Activated naive CD8-positive, alpha-beta T cell treated with anti-CD3 and anti-CD28 coated beads for 36 hours (primary cell): ENCODE measurements around the gene TTYH2. TPM values are rescaled to one million over a fixed set of nuclear protein-coding genes. Genes with fewer than 3 reads are reported as not detected.

Experiments used
- DNase-seq: peaks from one replicate; pipeline ENCODE4 v3.0.0; 2021
- H3K27ac Mint-ChIP-seq: one replicate; pipeline ENCODE4 v1.8.0; 2022; ENCODE audit warnings: mild to moderate bottlenecking, moderate library complexity, mixed read lengths
- H3K27me3 Mint-ChIP-seq: one replicate; pipeline ENCODE4 v1.8.0; 2022; ENCODE audit warnings: mild to moderate bottlenecking, mixed read lengths
- H3K36me3 Mint-ChIP-seq: one replicate; pipeline ENCODE4 v1.8.0; 2021; ENCODE audit warnings: mild to moderate bottlenecking, mixed read lengths
- H3K4me1 Mint-ChIP-seq: one replicate; pipeline ENCODE4 v1.8.0; 2021; ENCODE audit warnings: mixed read lengths
- H3K4me3 Mint-ChIP-seq: one replicate; pipeline ENCODE4 v1.8.0; 2022; ENCODE audit warnings: mild to moderate bottlenecking, moderate library complexity, mixed read lengths
- H3K9me3 Mint-ChIP-seq: one replicate; pipeline ENCODE4 v1.8.0; 2022; ENCODE audit warnings: mixed read lengths
- total RNA-seq, 2 experiments: library from RNA; stranded (reverse); gene quantifications; one replicate each; pipeline ENCODE4 v1.2.3, GENCODE V29; 2021

TTYH2 gene
- total RNA-seq, 2 experiments from 2014 or later = 5.6 to 6.5 TPM

GRCh38 chr17:74288785-74289184 is 75.4 kb downstream of the TTYH2 start:
- Mint-ChIP-seq H3K4me3 (no peak overlapping the region), H3K9me3 (no peaks in the 10 kb centered on the region), H3K4me1 (peaks cover 13% of the 10 kb centered on the region), H3K27ac (no peak overlapping the region), H3K27me3 (no peaks in the 10 kb centered on the region), H3K36me3 (no peaks in the 10 kb centered on the region)
- peak; percentile 11 for DNase-seq

- Mint-ChIP-seq H3K9me3 (peaks cover under 1% of the 10 kb centered on the region), H3K4me1 (peaks cover 11% of the 10 kb centered on the region), H3K4me3 (no peak overlapping the region), H3K27ac (no peak overlapping the region), H3K27me3 (no peaks in the 10 kb centered on the region), H3K36me3 (no peaks in the 10 kb centered on the region)
- DNase-seq = no peak
These were observed 76.3 kb downstream of the TTYH2 start for GRCh38 chr17:74289688-74290087.

GRCh38 chr17:74290340-74290739 is 77.0 kb downstream of the TTYH2 start:
- peaks cover 2% of the 10 kb centered on the region for H3K9me3 Mint-ChIP-seq
- no peaks in the 10 kb centered on the region for H3K36me3 Mint-ChIP-seq
- no peak overlapping the region for H3K4me3 Mint-ChIP-seq
- no peak for DNase-seq
- peaks cover 6% of the 10 kb centered on the region for H3K4me1 Mint-ChIP-seq
- H3K27me3 Mint-ChIP-seq = no peaks in the 10 kb centered on the region
- no peak overlapping the region for H3K27ac Mint-ChIP-seq

- DNase-seq = no peak
- H3K27ac Mint-ChIP-seq = no peak overlapping the region
- H3K9me3 Mint-ChIP-seq = peaks cover 2% of the 10 kb centered on the region
- no peak overlapping the region for H3K4me3 Mint-ChIP-seq
- H3K36me3 Mint-ChIP-seq = no peaks in the 10 kb centered on the region
- peaks cover 6% of the 10 kb centered on the region for H3K4me1 Mint-ChIP-seq
- H3K27me3 Mint-ChIP-seq = peaks cover under 1% of the 10 kb centered on the region
These were observed 79.1 kb downstream of the TTYH2 start for GRCh38 chr17:74292495-74292894.

- no peak overlapping the region for H3K4me3 Mint-ChIP-seq
- no peak for DNase-seq
- H3K36me3 Mint-ChIP-seq = no peaks in the 10 kb centered on the region
- peaks cover 3% of the 10 kb centered on the region for H3K4me1 Mint-ChIP-seq
- H3K27ac Mint-ChIP-seq = no peak overlapping the region
- peaks cover 10% of the 10 kb centered on the region for H3K27me3 Mint-ChIP-seq
- peaks cover 2% of the 10 kb centered on the region for H3K9me3 Mint-ChIP-seq
These were observed 82.5 kb downstream of the TTYH2 start for GRCh38 chr17:74295625-74296547.

- Mint-ChIP-seq H3K4me1 (peaks cover 3% of the 10 kb centered on the region), H3K9me3 (peaks cover 2% of the 10 kb centered on the region), H3K27ac (no peak overlapping the region), H3K4me3 (no peak overlapping the region), H3K27me3 (peaks cover 10% of the 10 kb centered on the region), H3K36me3 (no peaks in the 10 kb centered on the region)
- no peak for DNase-seq
These were observed 83.2 kb downstream of the TTYH2 start for GRCh38 chr17:74296548-74296936.

GRCh38 chr17:74297941-74298340 is 84.6 kb downstream of the TTYH2 start:
- Mint-ChIP-seq H3K9me3 (peaks cover 2% of the 10 kb centered on the region), H3K4me1 (peaks cover 3% of the 10 kb centered on the region), H3K36me3 (no peaks in the 10 kb centered on the region), H3K27me3 (peaks cover 10% of the 10 kb centered on the region), H3K27ac (no peak overlapping the region), H3K4me3 (no peak overlapping the region)
- no peak for DNase-seq

GRCh38 chr17:74298778-74299177 is 85.4 kb downstream of the TTYH2 start:
- Mint-ChIP-seq H3K4me3 (no peak overlapping the region), H3K27me3 (peaks cover 10% of the 10 kb centered on the region), H3K36me3 (no peaks in the 10 kb centered on the region), H3K27ac (no peak overlapping the region), H3K9me3 (peaks cover 2% of the 10 kb centered on the region), H3K4me1 (peaks cover 3% of the 10 kb centered on the region)
- no peak for DNase-seq

- Mint-ChIP-seq H3K36me3 (no peaks in the 10 kb centered on the region), H3K9me3 (peaks cover 2% of the 10 kb centered on the region), H3K4me1 (peaks cover 3% of the 10 kb centered on the region), H3K27ac (no peak overlapping the region), H3K27me3 (peaks cover 10% of the 10 kb centered on the region), H3K4me3 (no peak overlapping the region)
- no peak for DNase-seq
These were observed 86.0 kb downstream of the TTYH2 start for GRCh38 chr17:74299226-74300009.

- Mint-ChIP-seq H3K36me3 (no peaks in the 10 kb centered on the region), H3K9me3 (no peaks in the 10 kb centered on the region), H3K4me3 (no peak overlapping the region), H3K27me3 (peaks cover 12% of the 10 kb centered on the region), H3K27ac (no peak overlapping the region), H3K4me1 (peaks cover 6% of the 10 kb centered on the region)
- DNase-seq = no peak
These were observed 89.9 kb downstream of the TTYH2 start for GRCh38 chr17:74303305-74303704.

- Mint-ChIP-seq H3K9me3 (no peaks in the 10 kb centered on the region), H3K27ac (no peak overlapping the region), H3K4me1 (peaks cover 6% of the 10 kb centered on the region), H3K4me3 (no peak overlapping the region), H3K36me3 (no peaks in the 10 kb centered on the region), H3K27me3 (peaks cover 20% of the 10 kb centered on the region)
- no peak for DNase-seq
These were observed 90.8 kb downstream of the TTYH2 start for GRCh38 chr17:74304184-74304583.

- H3K9me3 Mint-ChIP-seq = no peaks in the 10 kb centered on the region
- H3K27ac Mint-ChIP-seq = no peak overlapping the region
- peaks cover 6% of the 10 kb centered on the region for H3K4me1 Mint-ChIP-seq
- H3K4me3 Mint-ChIP-seq = no peak overlapping the region
- H3K36me3 Mint-ChIP-seq = no peaks in the 10 kb centered on the region
- no peak for DNase-seq
- peaks cover 19% of the 10 kb centered on the region for H3K27me3 Mint-ChIP-seq
These were observed 92.7 kb downstream of the TTYH2 start for GRCh38 chr17:74305865-74306654.

- no peak overlapping the region for H3K4me3 Mint-ChIP-seq
- H3K27me3 Mint-ChIP-seq = peaks cover 19% of the 10 kb centered on the region
- no peaks in the 10 kb centered on the region for H3K36me3 Mint-ChIP-seq
- no peak for DNase-seq
- H3K9me3 Mint-ChIP-seq = peaks cover 7% of the 10 kb centered on the region
- H3K27ac Mint-ChIP-seq = no peak overlapping the region
- H3K4me1 Mint-ChIP-seq = peaks cover 6% of the 10 kb centered on the region
These were observed 94.8 kb downstream of the TTYH2 start for GRCh38 chr17:74307984-74308773.

- Mint-ChIP-seq H3K27me3 (peaks cover 19% of the 10 kb centered on the region), H3K9me3 (peaks cover 7% of the 10 kb centered on the region), H3K4me3 (no peak overlapping the region), H3K36me3 (no peaks in the 10 kb centered on the region), H3K27ac (no peak overlapping the region), H3K4me1 (peaks cover 6% of the 10 kb centered on the region)
- no peak for DNase-seq
These were observed 96.5 kb downstream of the TTYH2 start for GRCh38 chr17:74309902-74310301.
